Thyroid gland (tissue), 4 donors: ENCODE results near the gene ZNF607.

Source experiments
- CTCF ChIP-seq, 6 experiments: fragments of 200-600 bp in 3 of 6; fragments of 450-650 bp in 3 of 6; sonication (generic) in 3 of 6; IDR thresholded peaks; one replicate each; pipeline ENCODE4 v1.5.1; 2016 to 2019; ENCODE audit warnings: antibody characterized with exemption in 6 of 6, mild to moderate bottlenecking in 2 of 6, inconsistent platforms in 1 of 6, moderate library complexity in 1 of 6
- POLR2A ChIP-seq, 2 donors: fragments of 450-650 bp; IDR thresholded peaks; one replicate each; pipeline ENCODE4 v1.6.1; 2017; ENCODE audit warnings: antibody characterized with exemption in 2 of 2, mild to moderate bottlenecking in 2 of 2, moderate library complexity in 1 of 2

GRCh38 chr19:37718304-37718703 is 1.3 kb downstream of the ZNF607 start:
- TF ChIP-seq POLR2A (IDR thresholded peaks at IDR 0.05) (no peak), CTCF (IDR thresholded peaks at IDR 0.05) (no peak)
